PC-3 (cell line): ENCODE measurements around the gene PCNT. TPM values are rescaled to one million over a fixed set of nuclear protein-coding genes. Genes with fewer than 3 reads are reported as not detected.

Experiments used
- ATAC-seq: fragments of 200-7000 bp; cut with Tn5 transposase; 2 replicates; pipeline ENCODE4 v1.9.1; 2020; ENCODE audit warnings: mild to moderate bottlenecking, moderate library complexity
- BruUV-seq: library from RNA; stranded (reverse); fragments of 400-500 nt; replicated peaks from 2 replicates; lab custom pipeline; 2021; lab: Mats Ljungman, UMichigan
- CTCF ChIA-PET: fragments of 300-600 bp; sonication (Branson Sonifier 250); formaldehyde crosslinking; loops from one replicate; lab custom pipeline; 2022; ENCODE audit warnings: antibody characterized with exemption; lab: Charles Lee
- POLR2A ChIA-PET: fragments of 300-600 bp; sonication (Branson Sonifier 250); formaldehyde crosslinking; loops from one replicate; lab custom pipeline; 2022; ENCODE audit warnings: antibody characterized with exemption; ENCODE audit not compliant: unreplicated experiment; lab: Charles Lee
- DNase-seq: peaks from one replicate; pipeline ENCODE4 v3.0.0-alpha.2; 2015
- H2AFZ ChIP-seq: fragments of 300-600 bp; sonication (generic); 2 replicates; pipeline ENCODE4 v1.6.0; 2016; ENCODE audit warnings: antibody characterized with exemption, low read length
- H3F3A ChIP-seq: fragments of 300-600 bp; sonication (generic); one replicate; pipeline ENCODE4 v1.6.0; 2017; ENCODE audit warnings: antibody characterized with exemption, low read length, control low read depth, mild to moderate bottlenecking; ENCODE audit not compliant: unreplicated experiment
- H3K27ac ChIP-seq: fragments of 300-600 bp; sonication (generic); 2 replicates; pipeline ENCODE4 v1.5.1; 2016; ENCODE audit warnings: mild to moderate bottlenecking, low read length
- H3K27me3 ChIP-seq: fragments of 300-600 bp; sonication (generic); 2 replicates; pipeline ENCODE4 v1.6.1; 2016; ENCODE audit warnings: low read length, mixed read lengths
- H3K36me3 ChIP-seq: fragments of 300-600 bp; sonication (generic); 2 replicates; pipeline ENCODE4 v1.6.1; 2016; ENCODE audit warnings: low read depth, mixed run types, low read length, mixed read lengths
- H3K4me1 ChIP-seq: fragments of 300-600 bp; sonication (generic); 2 replicates; pipeline ENCODE4 v1.5.1; 2016; ENCODE audit warnings: low read length; ENCODE audit not compliant: insufficient read depth
- H3K4me2 ChIP-seq: fragments of 300-600 bp; sonication (generic); 2 replicates; pipeline ENCODE4 v1.6.0; 2016; ENCODE audit warnings: low read length
- H3K4me3 ChIP-seq: fragments of 300-600 bp; sonication (generic); 2 replicates; pipeline ENCODE4 v1.5.1; 2016; ENCODE audit warnings: mild to moderate bottlenecking, low read length, mixed read lengths
- H3K79me2 ChIP-seq: fragments of 300-600 bp; sonication (generic); 2 replicates; pipeline ENCODE4 v1.6.1; 2017; ENCODE audit warnings: low read length, mixed read lengths
- H3K9ac ChIP-seq: fragments of 300-600 bp; sonication (generic); 2 replicates; pipeline ENCODE4 v1.6.0; 2016; ENCODE audit warnings: mild to moderate bottlenecking, low read length
- H3K9me2 ChIP-seq: fragments of 300-600 bp; sonication (generic); replicated peaks from 2 replicates; pipeline ENCODE4 v1.6.1; 2016; ENCODE audit warnings: mixed run types, low read length, mixed read lengths
- H3K9me3 ChIP-seq: fragments of 300-600 bp; sonication (generic); 2 replicates; pipeline ENCODE4 v1.6.1; 2016; ENCODE audit warnings: low read length, mixed read lengths
- H4K20me1 ChIP-seq: fragments of 300-600 bp; sonication (generic); 2 replicates; pipeline ENCODE4 v1.6.1; 2016; ENCODE audit warnings: low read length, mixed read lengths
- EZH2 ChIP-seq: fragments of 300-600 bp; sonication (generic); IDR thresholded peaks from one replicate; pipeline ENCODE4 v1.6.1; 2017; ENCODE audit warnings: antibody characterized with exemption, mild to moderate bottlenecking, low read length; ENCODE audit not compliant: unreplicated experiment
- EZH2phosphoT487 ChIP-seq: fragments of 300-600 bp; sonication (generic); IDR thresholded peaks from 2 replicates; pipeline ENCODE4 v1.6.1; 2018; ENCODE audit warnings: mild to moderate bottlenecking, antibody characterized with exemption, low read length, borderline replicate concordance
- intact Hi-C: fragments of 100-400 bp; cut with micrococcal nuclease; formaldehyde crosslinking; loops from 2 replicates; pipeline ENCODE4 v1.9.0; 2023
- total RNA-seq: library from RNA; depleted of rRNA; stranded (reverse); fragments of >200 nt; gene quantifications from 2 replicates; pipeline ENCODE4 v1.2.3, GENCODE V29; 2014
- TF ChIP-seq, protein P1 (sequence below): fragments of 300-600 bp; sonication (generic); conservative IDR thresholded peaks from 2 replicates; pipeline ENCODE4 v1.5.1; 2017; ENCODE audit warnings: antibody characterized with exemption, low read depth, mild to moderate bottlenecking, low read length

Gene PCNT
- total RNA-seq, 1 experiment from 2014 or later = 51.4 TPM

- BruUV-seq = no TSS peak
Observed at GRCh38 chr21:46354046-46354445, 30.1 kb downstream of the PCNT start.

GRCh38 chr21:46354518-46354917 is 30.6 kb downstream of the PCNT start:
- intact Hi-C loops = no loop called here
- H3K36me3 ChIP-seq = peaks cover 50% of the 10 kb centered on the region
- H3F3A ChIP-seq = no peaks in the 10 kb centered on the region
- no peak overlapping the region for H3K4me2 ChIP-seq
- 0 out of 2 replicates have a peak, but pooled peaks cover 5% of the 10 kb centered on the region for H3K4me1 ChIP-seq
- TF ChIP-seq EZH2 (no peak), EZH2phosphoT487 (no peak)
- TF ChIP-seq, protein P1, sequence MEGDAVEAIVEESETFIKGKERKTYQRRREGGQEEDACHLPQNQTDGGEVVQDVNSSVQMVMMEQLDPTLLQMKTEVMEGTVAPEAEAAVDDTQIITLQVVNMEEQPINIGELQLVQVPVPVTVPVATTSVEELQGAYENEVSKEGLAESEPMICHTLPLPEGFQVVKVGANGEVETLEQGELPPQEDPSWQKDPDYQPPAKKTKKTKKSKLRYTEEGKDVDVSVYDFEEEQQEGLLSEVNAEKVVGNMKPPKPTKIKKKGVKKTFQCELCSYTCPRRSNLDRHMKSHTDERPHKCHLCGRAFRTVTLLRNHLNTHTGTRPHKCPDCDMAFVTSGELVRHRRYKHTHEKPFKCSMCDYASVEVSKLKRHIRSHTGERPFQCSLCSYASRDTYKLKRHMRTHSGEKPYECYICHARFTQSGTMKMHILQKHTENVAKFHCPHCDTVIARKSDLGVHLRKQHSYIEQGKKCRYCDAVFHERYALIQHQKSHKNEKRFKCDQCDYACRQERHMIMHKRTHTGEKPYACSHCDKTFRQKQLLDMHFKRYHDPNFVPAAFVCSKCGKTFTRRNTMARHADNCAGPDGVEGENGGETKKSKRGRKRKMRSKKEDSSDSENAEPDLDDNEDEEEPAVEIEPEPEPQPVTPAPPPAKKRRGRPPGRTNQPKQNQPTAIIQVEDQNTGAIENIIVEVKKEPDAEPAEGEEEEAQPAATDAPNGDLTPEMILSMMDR = no peak
- H2AFZ ChIP-seq = no peak overlapping the region
- no peaks in the 10 kb centered on the region for H3K79me2 ChIP-seq
- ChIA-PET POLR2A (no interaction called here), CTCF (no interaction called here)
- no peaks in the 10 kb centered on the region for H3K27me3 ChIP-seq
- no TSS peak for BruUV-seq
- DNase-seq (no peak), ATAC-seq (no peak)
- no peak overlapping the region for H3K27ac ChIP-seq
- no peak overlapping the region for H3K9ac ChIP-seq
- H3K9me3 ChIP-seq = no peaks in the 10 kb centered on the region
- no peak overlapping the region for H3K4me3 ChIP-seq
- no peaks in the 10 kb centered on the region for H4K20me1 ChIP-seq
- no peaks in the 10 kb centered on the region for H3K9me2 ChIP-seq

More at GRCh38 chr21:46354046-46354445, 30.1 kb downstream of the PCNT start:
- Histone ChIP-seq H3K36me3 (peaks cover 55% of the 10 kb centered on the region), H3K4me1 (0 out of 2 replicates have a peak, but pooled peaks cover 5% of the 10 kb centered on the region), H3K27me3 (no peaks in the 10 kb centered on the region), H3K4me3 (no peak overlapping the region), H3K27ac (no peak overlapping the region), H4K20me1 (no peaks in the 10 kb centered on the region), H3K9me2 (no peaks in the 10 kb centered on the region), H2AFZ (no peak overlapping the region), H3K4me2 (no peak overlapping the region), H3F3A (no peaks in the 10 kb centered on the region), H3K9me3 (no peaks in the 10 kb centered on the region), H3K9ac (no peak overlapping the region), H3K79me2 (no peaks in the 10 kb centered on the region)
- no peak for ATAC-seq
- intact Hi-C loops = no loop called here
- DNase-seq = no peak
- TF ChIP-seq, protein P1 = no peak
- TF ChIP-seq EZH2phosphoT487 (no peak), EZH2 (no peak)
- ChIA-PET CTCF (no interaction called here), POLR2A (no interaction called here)

DNA sequence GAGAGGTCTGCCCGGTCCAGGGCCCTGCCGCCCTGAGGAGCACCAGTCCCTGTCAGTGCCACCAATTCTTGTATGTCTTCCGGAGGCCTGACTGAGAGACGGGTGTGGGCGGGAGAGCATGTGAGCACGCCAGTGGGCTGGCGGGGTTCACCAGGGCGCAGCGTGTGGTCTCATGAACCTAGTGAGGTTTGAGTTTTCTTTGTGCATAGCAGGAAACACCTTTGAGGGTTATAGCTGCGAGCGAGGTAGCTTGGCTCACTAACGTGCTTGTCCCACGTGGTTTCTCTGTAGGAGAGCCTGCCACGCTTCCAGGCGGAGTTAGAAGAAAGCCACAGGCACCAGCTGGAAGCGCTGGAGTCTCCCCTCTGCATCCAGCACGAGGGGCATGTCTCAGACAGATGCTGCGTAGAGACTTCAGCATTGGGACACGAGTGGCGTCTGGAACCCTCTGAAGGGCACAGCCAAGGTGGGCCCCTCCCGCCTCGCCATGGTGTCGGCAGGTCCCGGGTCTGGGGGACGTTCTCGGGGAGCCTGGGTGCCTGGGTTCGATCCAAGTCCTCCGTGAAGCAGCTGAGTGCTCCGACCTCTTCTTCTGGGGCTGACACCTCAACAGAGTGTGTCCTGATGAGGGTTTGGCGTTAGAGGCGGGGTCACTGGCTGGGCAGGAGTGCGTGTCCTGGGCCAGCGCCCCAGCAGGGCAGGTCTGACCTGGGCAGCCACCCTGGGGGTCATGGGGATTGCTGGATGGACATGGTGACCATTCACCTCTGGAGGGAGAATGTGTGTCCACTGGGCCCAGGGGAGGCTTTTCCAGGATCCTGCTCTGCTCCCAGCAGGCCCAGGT is 31.4 kb downstream of the PCNT start:
- DNase-seq (no peak), ATAC-seq (no peak)
- H3F3A ChIP-seq = no peaks in the 10 kb centered on the region
- no peaks in the 10 kb centered on the region for H4K20me1 ChIP-seq
- BruUV-seq = no TSS peak
- no peak overlapping the region for H3K9ac ChIP-seq
- no peak overlapping the region for H3K4me3 ChIP-seq
- H3K79me2 ChIP-seq = no peaks in the 10 kb centered on the region
- 0 out of 2 replicates have a peak, but pooled peaks cover 5% of the 10 kb centered on the region for H3K4me1 ChIP-seq
- H3K9me3 ChIP-seq = no peaks in the 10 kb centered on the region
- H2AFZ ChIP-seq = no peak overlapping the region
- no peaks in the 10 kb centered on the region for H3K27me3 ChIP-seq
- POLR2A ChIA-PET = no interaction called here
- CTCF ChIA-PET = no interaction called here
- intact Hi-C loops = no loop called here
- no peak overlapping the region for H3K4me2 ChIP-seq
- no peaks in the 10 kb centered on the region for H3K9me2 ChIP-seq
- no peak overlapping the region for H3K27ac ChIP-seq
- H3K36me3 ChIP-seq = peaks cover 44% of the 10 kb centered on the region
- TF ChIP-seq EZH2 (no peak), EZH2phosphoT487 (no peak)
- TF ChIP-seq, protein P1 = no peak
